HepG2 (cell line): ENCODE results near the gene GALNT17. TPM values are rescaled to one million over a fixed set of nuclear protein-coding genes. Genes with fewer than 3 reads are reported as not detected.

Experiments
- ATAC-seq: fragments of 200-7000 bp; cut with Tn5 transposase; 3 replicates; pipeline ENCODE4 v1.9.1; 2020; ENCODE audit warnings: mild to moderate bottlenecking, moderate library complexity
- BruUV-seq: library from RNA; stranded (reverse); fragments of 400-500 nt; replicated peaks from 2 replicates; lab custom pipeline; 2021; lab: Mats Ljungman, UMichigan
- CTCF ChIA-PET: fragments of 300-600 bp; formaldehyde crosslinking; extraction: SDS; loops from one replicate; lab custom pipeline; 2021; ENCODE audit warnings: low total read pairs, inconsistent platforms, low intra/inter-chr PET ratio; lab: Yijun Ruan, JAX
- POLR2A ChIA-PET: fragments of 350-600 bp; sonication (Branson Sonifier 250); formaldehyde crosslinking; loops from one replicate; lab custom pipeline; 2020; ENCODE audit warnings: antibody characterized with exemption, inconsistent platforms; lab: Yijun Ruan, JAX
- DNase-seq: peaks from one replicate; pipeline ENCODE4 v3.0.0-alpha.2; 2015; ENCODE audit warnings: low spot score
- FAIRE-seq: peaks from 3 replicates; lab custom pipeline; 2011; peaks lifted over from hg19 to GRCh38; lab: Jason Lieb, UNC
- H2AFZ ChIP-seq: one replicate; pipeline ENCODE4 v1.6.1; 2011; ENCODE audit warnings: low read length, inconsistent platforms
- H3K27ac ChIP-seq: fragments of 300-600 bp; 3 replicates; pipeline ENCODE4 v1.8.0; 2011; ENCODE audit warnings: mixed run types, mild to moderate bottlenecking, mixed read lengths, low read length, inconsistent platforms; ENCODE audit not compliant: insufficient read depth; ENCODE audit errors: extremely low read length
- H3K27me3 ChIP-seq, 2 experiments: fragments of 200-600 bp in 1 of 2; 2 replicates in 1 of 2; 3 replicates in 1 of 2; pipeline versions ENCODE4 v1.6.0 to v1.8.0; 2011; ENCODE audit warnings: low read length in 2 of 2, mild to moderate bottlenecking in 2 of 2, moderate library complexity in 2 of 2, inconsistent platforms in 1 of 2; ENCODE audit not compliant: insufficient read depth in 2 of 2, control insufficient read depth in 1 of 2
- H3K36me3 ChIP-seq, 2 experiments: fragments of 200-600 bp in 1 of 2; replicated peaks in 1 of 2; 2 replicates in 1 of 2; 3 replicates in 1 of 2; pipeline versions ENCODE4 v1.5.1 to v1.8.0; 2011; ENCODE audit warnings: low read length in 2 of 2, inconsistent platforms in 1 of 2; ENCODE audit not compliant: insufficient read depth in 2 of 2, control insufficient read depth in 1 of 2
- H3K4me1 ChIP-seq: 2 replicates; pipeline ENCODE4 v1.5.1; 2012; ENCODE audit warnings: low read length, inconsistent platforms; ENCODE audit not compliant: insufficient read depth
- H3K4me2 ChIP-seq: 2 replicates; pipeline ENCODE4 v1.6.0; 2011; ENCODE audit warnings: low read depth, low read length, inconsistent platforms
- H3K4me3 ChIP-seq, 3 experiments: fragments of 200-600 bp in 1 of 3; sonication (generic), shearing (Covaris generic) in 1 of 3; replicated peaks in 1 of 3; 2 replicates each; pipeline ENCODE4 v1.5.1; 2011 to 2016; ENCODE audit warnings: low read length in 3 of 3, inconsistent platforms in 2 of 3, low read depth in 2 of 3, mild to moderate bottlenecking in 2 of 3, control low read depth in 1 of 3, mixed read lengths in 1 of 3; ENCODE audit not compliant: insufficient read depth in 1 of 3
- H3K79me2 ChIP-seq: one replicate; pipeline ENCODE4 v1.6.1; 2011; ENCODE audit warnings: low read length, inconsistent platforms; ENCODE audit not compliant: insufficient read depth
- H3K9ac ChIP-seq: 2 replicates; pipeline ENCODE4 v1.6.0; 2011; ENCODE audit warnings: mild to moderate bottlenecking, low read depth, low read length, inconsistent platforms; ENCODE audit not compliant: insufficient read depth
- H3K9me3 ChIP-seq: 2 replicates; pipeline ENCODE4 v1.5.1; 2012; ENCODE audit warnings: mild to moderate bottlenecking, low read length
- H4K20me1 ChIP-seq: 2 replicates; pipeline ENCODE4 v1.6.0; 2011; ENCODE audit warnings: inconsistent platforms, mild to moderate bottlenecking, low read length, moderate library complexity; ENCODE audit not compliant: insufficient read depth
- AGO1 ChIP-seq: fragments of 200-400 bp; formaldehyde crosslinking; IDR thresholded peaks from 2 replicates; pipeline ENCODE4 v1.6.1; 2017; ENCODE audit warnings: mild to moderate bottlenecking, low read depth, low read length, moderate library complexity; ENCODE audit not compliant: poor library complexity, severe bottlenecking
- KDM5A ChIP-seq: fragments of 200-600 bp; sonication (generic); IDR thresholded peaks from 2 replicates; pipeline ENCODE4 v1.7.0; 2018; ENCODE audit warnings: antibody characterized with exemption, mild to moderate bottlenecking, low read length, borderline replicate concordance
- RFX5 ChIP-seq: IDR thresholded peaks from 2 replicates; pipeline ENCODE4 v1.6.1; 2011; ENCODE audit warnings: low read depth, low read length, improper control_type of control experiment
- ZFX ChIP-seq: sonication (generic); formaldehyde crosslinking; IDR thresholded peaks from 2 replicates; pipeline ENCODE4 v1.4.0; 2020; ENCODE audit warnings: mild to moderate bottlenecking, low read depth, missing genetic modification reagents, moderate library complexity
- WGBS: methylation state at CpG from one replicate; pipeline ENCODE4 v1.1.6; 2017; ENCODE audit warnings: low lambda C conversion rate; 5-methylcytosine and 5-hydroxymethylcytosine counted together
- in situ Hi-C: cut with HindIII; loops from 2 replicates; pipeline ENCODE4 v1.10.0; 2017; ENCODE audit warnings: low pct_unique_long_range_greater_than_20kb; ENCODE audit not compliant: extremely low pct_ligation_motif_present
- intact Hi-C: fragments of 100-400 bp; cut with micrococcal nuclease; formaldehyde crosslinking; loops from one replicate; pipeline ENCODE4 v1.10.0; 2022; ENCODE audit not compliant: unreplicated experiment
- polyA plus RNA-seq, 8 experiments: library from polyadenylated mRNA; depleted of rRNA in 3 of 8; stranded (reverse) in 7 of 8; unstranded in 1 of 8; fragments of >200 nt; fragmentation: Illumina TruSeq in 4 of 8; extraction: Trizol in 4 of 8; gene quantifications; 2 replicates each; pipeline versions ENCODE4 v1.2.1 to v1.2.3, GENCODE V29; 2011 to 2016; ENCODE audit warnings: low read depth in 4 of 8, missing spikeins in 1 of 8, mixed read lengths in 1 of 8; ENCODE audit not compliant: insufficient read depth in 1 of 8
- total RNA-seq, 5 experiments: library from RNA; depleted of rRNA; stranded (reverse); fragments of >200 nt; fragmentation: Illumina TruSeq; extraction: Trizol; gene quantifications; 2 replicates each; pipeline ENCODE4 v1.2.3, GENCODE V29; 2016; ENCODE audit warnings: low read depth in 1 of 5
- TF ChIP-seq, protein P1 (sequence below): sonication (generic); formaldehyde crosslinking; IDR thresholded peaks from 2 replicates; pipeline ENCODE4 v1.9.0; 2021; ENCODE audit warnings: missing genetic modification reagents, borderline replicate concordance
- TF ChIP-seq, protein P2 (sequence below): IDR thresholded peaks from 2 replicates; pipeline ENCODE4 v1.6.1; 2016
- TF ChIP-seq, protein P3 (sequence below): sonication (generic); formaldehyde crosslinking; IDR thresholded peaks from 2 replicates; pipeline ENCODE4 v1.5.0; 2020; ENCODE audit warnings: mild to moderate bottlenecking, missing genetic modification reagents, borderline replicate concordance
- TF ChIP-seq, protein P4 (sequence below): sonication (generic); formaldehyde crosslinking; IDR thresholded peaks from 2 replicates; pipeline ENCODE4 v1.9.0; 2021; ENCODE audit warnings: missing genetic modification reagents, borderline replicate concordance

Gene GALNT17
- total and polyA plus RNA-seq, 2 of the 13 experiments (the other 11 are each of a cell fraction or from before 2014, with no cell fraction given) = not detected

DNA sequence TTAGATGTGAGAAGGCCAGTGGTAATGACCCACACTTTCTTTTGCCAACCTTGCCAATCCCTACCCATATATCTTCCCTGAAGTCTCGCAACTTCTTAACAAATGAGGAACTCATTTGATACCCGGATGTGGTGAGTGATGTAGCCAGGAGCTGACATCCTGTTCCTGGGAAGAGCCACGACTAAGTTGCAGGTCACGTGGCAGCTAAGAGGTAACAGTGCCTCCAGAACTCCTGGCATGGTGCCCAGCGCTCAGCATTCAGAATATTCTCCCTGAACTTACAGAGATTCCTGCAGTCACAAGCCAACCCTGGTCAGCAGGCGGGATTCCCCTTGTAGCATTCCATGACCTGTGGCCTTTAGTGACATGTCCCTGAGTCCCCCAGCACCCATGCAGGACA, 282.5 kb downstream of the GALNT17 start:
- ChIA-PET CTCF (no interaction called here), POLR2A (no interaction called here)
- Histone ChIP-seq H3K9ac (no peak overlapping the region), H3K36me3 (no peaks in the 10 kb centered on the region), H3K9me3 (peaks cover 20% of the 10 kb centered on the region), H3K27ac (no peak overlapping the region), H3K4me2 (no peak overlapping the region), H3K27me3 (no peaks in the 10 kb centered on the region), H3K4me3 (no peak overlapping the region), H3K79me2 (no peaks in the 10 kb centered on the region), H3K4me1 (no peaks in the 10 kb centered on the region), H2AFZ (no peak overlapping the region), H4K20me1 (no peaks in the 10 kb centered on the region)
- BruUV-seq = no TSS peak
- in situ Hi-C loops = no loop called here
- DNase-seq (no peak), ATAC-seq (no peak), FAIRE-seq (no peak)
- WGBS = 22% methylated on average over 4 of the region's 6 CpGs
- intact Hi-C loops = no loop called here
- TF ChIP-seq RFX5 (no peak), ZFX (no peak), KDM5A (no peak), AGO1 (no peak)
- TF ChIP-seq, protein P1, sequence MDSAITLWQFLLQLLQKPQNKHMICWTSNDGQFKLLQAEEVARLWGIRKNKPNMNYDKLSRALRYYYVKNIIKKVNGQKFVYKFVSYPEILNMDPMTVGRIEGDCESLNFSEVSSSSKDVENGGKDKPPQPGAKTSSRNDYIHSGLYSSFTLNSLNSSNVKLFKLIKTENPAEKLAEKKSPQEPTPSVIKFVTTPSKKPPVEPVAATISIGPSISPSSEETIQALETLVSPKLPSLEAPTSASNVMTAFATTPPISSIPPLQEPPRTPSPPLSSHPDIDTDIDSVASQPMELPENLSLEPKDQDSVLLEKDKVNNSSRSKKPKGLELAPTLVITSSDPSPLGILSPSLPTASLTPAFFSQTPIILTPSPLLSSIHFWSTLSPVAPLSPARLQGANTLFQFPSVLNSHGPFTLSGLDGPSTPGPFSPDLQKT (CRISPR knock-in tag) = no peak
- TF ChIP-seq, protein P2, sequence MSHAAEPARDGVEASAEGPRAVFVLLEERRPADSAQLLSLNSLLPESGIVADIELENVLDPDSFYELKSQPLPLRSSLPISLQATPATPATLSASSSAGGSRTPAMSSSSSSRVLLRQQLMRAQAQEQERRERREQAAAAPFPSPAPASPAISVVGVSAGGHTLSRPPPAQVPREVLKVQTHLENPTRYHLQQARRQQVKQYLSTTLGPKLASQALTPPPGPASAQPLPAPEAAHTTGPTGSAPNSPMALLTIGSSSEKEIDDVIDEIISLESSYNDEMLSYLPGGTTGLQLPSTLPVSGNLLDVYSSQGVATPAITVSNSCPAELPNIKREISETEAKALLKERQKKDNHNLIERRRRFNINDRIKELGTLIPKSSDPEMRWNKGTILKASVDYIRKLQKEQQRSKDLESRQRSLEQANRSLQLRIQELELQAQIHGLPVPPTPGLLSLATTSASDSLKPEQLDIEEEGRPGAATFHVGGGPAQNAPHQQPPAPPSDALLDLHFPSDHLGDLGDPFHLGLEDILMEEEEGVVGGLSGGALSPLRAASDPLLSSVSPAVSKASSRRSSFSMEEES = no peak
- TF ChIP-seq, protein P3, sequence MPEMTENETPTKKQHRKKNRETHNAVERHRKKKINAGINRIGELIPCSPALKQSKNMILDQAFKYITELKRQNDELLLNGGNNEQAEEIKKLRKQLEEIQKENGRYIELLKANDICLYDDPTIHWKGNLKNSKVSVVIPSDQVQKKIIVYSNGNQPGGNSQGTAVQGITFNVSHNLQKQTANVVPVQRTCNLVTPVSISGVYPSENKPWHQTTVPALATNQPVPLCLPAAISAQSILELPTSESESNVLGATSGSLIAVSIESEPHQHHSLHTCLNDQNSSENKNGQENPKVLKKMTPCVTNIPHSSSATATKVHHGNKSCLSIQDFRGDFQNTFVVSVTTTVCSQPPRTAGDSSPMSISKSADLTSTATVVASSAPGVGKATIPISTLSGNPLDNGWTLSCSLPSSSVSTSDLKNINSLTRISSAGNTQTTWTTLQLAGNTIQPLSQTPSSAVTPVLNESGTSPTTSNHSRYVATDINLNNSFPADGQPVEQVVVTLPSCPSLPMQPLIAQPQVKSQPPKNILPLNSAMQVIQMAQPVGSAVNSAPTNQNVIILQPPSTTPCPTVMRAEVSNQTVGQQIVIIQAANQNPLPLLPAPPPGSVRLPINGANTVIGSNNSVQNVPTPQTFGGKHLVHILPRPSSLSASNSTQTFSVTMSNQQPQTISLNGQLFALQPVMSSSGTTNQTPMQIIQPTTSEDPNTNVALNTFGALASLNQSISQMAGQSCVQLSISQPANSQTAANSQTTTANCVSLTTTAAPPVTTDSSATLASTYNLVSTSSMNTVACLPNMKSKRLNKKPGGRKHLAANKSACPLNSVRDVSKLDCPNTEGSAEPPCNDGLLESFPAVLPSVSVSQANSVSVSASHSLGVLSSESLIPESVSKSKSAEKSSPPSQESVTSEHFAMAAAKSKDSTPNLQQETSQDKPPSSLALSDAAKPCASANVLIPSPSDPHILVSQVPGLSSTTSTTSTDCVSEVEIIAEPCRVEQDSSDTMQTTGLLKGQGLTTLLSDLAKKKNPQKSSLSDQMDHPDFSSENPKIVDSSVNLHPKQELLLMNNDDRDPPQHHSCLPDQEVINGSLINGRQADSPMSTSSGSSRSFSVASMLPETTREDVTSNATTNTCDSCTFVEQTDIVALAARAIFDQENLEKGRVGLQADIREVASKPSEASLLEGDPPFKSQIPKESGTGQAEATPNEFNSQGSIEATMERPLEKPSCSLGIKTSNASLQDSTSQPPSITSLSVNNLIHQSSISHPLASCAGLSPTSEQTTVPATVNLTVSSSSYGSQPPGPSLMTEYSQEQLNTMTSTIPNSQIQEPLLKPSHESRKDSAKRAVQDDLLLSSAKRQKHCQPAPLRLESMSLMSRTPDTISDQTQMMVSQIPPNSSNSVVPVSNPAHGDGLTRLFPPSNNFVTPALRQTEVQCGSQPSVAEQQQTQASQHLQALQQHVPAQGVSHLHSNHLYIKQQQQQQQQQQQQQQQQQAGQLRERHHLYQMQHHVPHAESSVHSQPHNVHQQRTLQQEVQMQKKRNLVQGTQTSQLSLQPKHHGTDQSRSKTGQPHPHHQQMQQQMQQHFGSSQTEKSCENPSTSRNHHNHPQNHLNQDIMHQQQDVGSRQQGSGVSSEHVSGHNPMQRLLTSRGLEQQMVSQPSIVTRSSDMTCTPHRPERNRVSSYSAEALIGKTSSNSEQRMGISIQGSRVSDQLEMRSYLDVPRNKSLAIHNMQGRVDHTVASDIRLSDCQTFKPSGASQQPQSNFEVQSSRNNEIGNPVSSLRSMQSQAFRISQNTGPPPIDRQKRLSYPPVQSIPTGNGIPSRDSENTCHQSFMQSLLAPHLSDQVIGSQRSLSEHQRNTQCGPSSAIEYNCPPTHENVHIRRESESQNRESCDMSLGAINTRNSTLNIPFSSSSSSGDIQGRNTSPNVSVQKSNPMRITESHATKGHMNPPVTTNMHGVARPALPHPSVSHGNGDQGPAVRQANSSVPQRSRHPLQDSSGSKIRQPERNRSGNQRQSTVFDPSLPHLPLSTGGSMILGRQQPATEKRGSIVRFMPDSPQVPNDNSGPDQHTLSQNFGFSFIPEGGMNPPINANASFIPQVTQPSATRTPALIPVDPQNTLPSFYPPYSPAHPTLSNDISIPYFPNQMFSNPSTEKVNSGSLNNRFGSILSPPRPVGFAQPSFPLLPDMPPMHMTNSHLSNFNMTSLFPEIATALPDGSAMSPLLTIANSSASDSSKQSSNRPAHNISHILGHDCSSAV (CRISPR knock-in tag) = no peak
- TF ChIP-seq, protein P4, sequence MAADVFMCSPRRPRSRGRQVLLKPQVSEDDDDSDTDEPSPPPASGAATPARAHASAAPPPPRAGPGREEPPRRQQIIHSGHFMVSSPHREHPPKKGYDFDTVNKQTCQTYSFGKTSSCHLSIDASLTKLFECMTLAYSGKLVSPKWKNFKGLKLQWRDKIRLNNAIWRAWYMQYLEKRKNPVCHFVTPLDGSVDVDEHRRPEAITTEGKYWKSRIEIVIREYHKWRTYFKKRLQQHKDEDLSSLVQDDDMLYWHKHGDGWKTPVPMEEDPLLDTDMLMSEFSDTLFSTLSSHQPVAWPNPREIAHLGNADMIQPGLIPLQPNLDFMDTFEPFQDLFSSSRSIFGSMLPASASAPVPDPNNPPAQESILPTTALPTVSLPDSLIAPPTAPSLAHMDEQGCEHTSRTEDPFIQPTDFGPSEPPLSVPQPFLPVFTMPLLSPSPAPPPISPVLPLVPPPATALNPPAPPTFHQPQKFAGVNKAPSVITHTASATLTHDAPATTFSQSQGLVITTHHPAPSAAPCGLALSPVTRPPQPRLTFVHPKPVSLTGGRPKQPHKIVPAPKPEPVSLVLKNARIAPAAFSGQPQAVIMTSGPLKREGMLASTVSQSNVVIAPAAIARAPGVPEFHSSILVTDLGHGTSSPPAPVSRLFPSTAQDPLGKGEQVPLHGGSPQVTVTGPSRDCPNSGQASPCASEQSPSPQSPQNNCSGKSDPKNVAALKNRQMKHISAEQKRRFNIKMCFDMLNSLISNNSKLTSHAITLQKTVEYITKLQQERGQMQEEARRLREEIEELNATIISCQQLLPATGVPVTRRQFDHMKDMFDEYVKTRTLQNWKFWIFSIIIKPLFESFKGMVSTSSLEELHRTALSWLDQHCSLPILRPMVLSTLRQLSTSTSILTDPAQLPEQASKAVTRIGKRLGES (CRISPR knock-in tag) = no peak
